H7 (cell line): Measurements from ENCODE around the gene CDKN2B-AS1. TPM values are rescaled to one million over a fixed set of nuclear protein-coding genes. Genes with fewer than 3 reads are reported as not detected.
"Not testable (repeated sequence)": the region's sequence is repeated elsewhere in the genome, so short reads cannot be mapped to it uniquely, and the experiment has no call there.

Experiments used
- DNase-seq: peaks from one replicate; pipeline ENCODE4 v3.0.0; 2012
- H3K27me3 ChIP-seq: 2 replicates; pipeline ENCODE4 v1.6.0; 2011; ENCODE audit warnings: mild to moderate bottlenecking, low read length; ENCODE audit not compliant: control insufficient read depth, insufficient read depth
- H3K36me3 ChIP-seq: replicated peaks from 2 replicates; pipeline ENCODE4 v1.5.1; 2011; ENCODE audit warnings: low read length; ENCODE audit not compliant: control insufficient read depth, insufficient read depth
- H3K4me3 ChIP-seq: 2 replicates; pipeline ENCODE4 v1.5.1; 2011; ENCODE audit warnings: low read depth, mild to moderate bottlenecking, control low read depth, low read length, moderate library complexity; ENCODE audit not compliant: insufficient read depth
- total RNA-seq: library from RNA; depleted of rRNA; stranded (reverse); fragments of >200 nt; shearing (Covaris generic); gene quantifications from 2 replicates; pipeline ENCODE4 v1.2.3, GENCODE V29; 2014

Gene CDKN2B-AS1
- total RNA-seq, 1 experiment from 2014 or later: not detected

GRCh38 chr9:22055090-22055489 is 60.5 kb downstream of the CDKN2B-AS1 start:
- no peak overlapping the region for H3K4me3 ChIP-seq
- H3K27me3 ChIP-seq: no peaks in the 10 kb centered on the region
- DNase-seq: no peak
- no peaks in the 10 kb centered on the region for H3K36me3 ChIP-seq

- Histone ChIP-seq H3K27me3 (no peaks in the 10 kb centered on the region), H3K4me3 (no peak overlapping the region), H3K36me3 (no peaks in the 10 kb centered on the region)
- DNase-seq: no peak
Measured at GRCh38 chr9:22056402-22056801, 61.8 kb downstream of the CDKN2B-AS1 start.

GRCh38 chr9:22057972-22058371 is 63.4 kb downstream of the CDKN2B-AS1 start:
- not testable (repeated sequence) for H3K4me3 ChIP-seq, H3K27me3 ChIP-seq, H3K36me3 ChIP-seq, DNase-seq

DNA sequence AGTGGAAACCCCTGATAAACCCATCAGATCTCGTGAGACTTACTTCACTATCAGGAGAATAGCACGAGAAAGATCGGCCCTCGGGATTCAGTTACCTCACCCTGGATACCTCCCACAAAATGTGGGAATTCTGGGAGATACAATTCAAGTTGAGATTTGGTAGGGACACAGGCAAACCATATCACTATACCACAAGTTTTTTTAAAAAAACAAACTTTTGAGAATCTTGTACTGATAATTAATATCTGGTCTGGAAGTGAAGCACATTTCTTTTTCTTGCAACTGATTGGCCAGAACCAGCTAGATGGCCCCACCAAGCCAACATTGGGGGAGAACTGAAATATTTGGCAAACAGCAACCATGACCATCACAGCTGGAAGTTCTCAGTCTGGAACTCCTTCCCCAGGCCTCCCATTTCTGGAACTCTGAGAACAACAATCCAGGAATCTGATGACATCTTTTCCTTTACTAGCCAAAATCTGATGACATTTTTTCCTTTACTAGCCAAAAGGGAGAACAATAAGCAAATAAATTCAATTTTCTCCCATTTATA is 66.3 kb downstream of the CDKN2B-AS1 start:
- no peak overlapping the region for H3K4me3 ChIP-seq
- DNase-seq: no peak
- H3K27me3 ChIP-seq: no peaks in the 10 kb centered on the region
- no peaks in the 10 kb centered on the region for H3K36me3 ChIP-seq

GRCh38 chr9:22064957-22065356 is 70.4 kb downstream of the CDKN2B-AS1 start:
- Histone ChIP-seq H3K4me3 (no peak overlapping the region), H3K36me3 (no peaks in the 10 kb centered on the region), H3K27me3 (no peaks in the 10 kb centered on the region)
- no peak for DNase-seq

- no peak for DNase-seq
- Histone ChIP-seq H3K36me3 (no peaks in the 10 kb centered on the region), H3K27me3 (no peaks in the 10 kb centered on the region), H3K4me3 (no peak overlapping the region)
Measured at GRCh38 chr9:22065431-22066200, 71.0 kb downstream of the CDKN2B-AS1 start.

GRCh38 chr9:22067196-22067595 is 72.6 kb downstream of the CDKN2B-AS1 start:
- DNase-seq: no peak
- Histone ChIP-seq H3K36me3 (no peaks in the 10 kb centered on the region), H3K27me3 (no peaks in the 10 kb centered on the region), H3K4me3 (no peak overlapping the region)

GRCh38 chr9:22068369-22068768 is 73.8 kb downstream of the CDKN2B-AS1 start:
- DNase-seq: no peak
- H3K36me3 ChIP-seq: no peaks in the 10 kb centered on the region
- H3K27me3 ChIP-seq: no peaks in the 10 kb centered on the region
- H3K4me3 ChIP-seq: no peak overlapping the region

DNA sequence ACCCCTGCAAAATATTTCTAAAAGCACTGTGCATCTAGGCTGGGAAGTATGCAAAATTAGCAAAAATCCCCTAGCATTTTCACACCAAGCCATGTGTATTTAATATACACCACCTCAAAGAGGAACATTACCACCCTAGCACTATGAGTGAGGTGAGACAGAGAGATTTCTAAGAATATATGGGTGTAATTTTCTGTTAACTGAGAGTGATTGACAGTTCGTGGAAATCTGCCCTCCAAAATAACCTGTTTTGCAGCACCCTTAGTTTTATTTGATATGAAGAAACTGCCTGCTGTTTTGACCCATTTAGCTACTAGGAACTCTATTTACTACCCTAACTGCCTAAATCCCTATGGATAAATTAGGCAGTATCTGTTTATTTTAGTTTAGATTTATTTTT is 78.8 kb downstream of the CDKN2B-AS1 start:
- Histone ChIP-seq H3K27me3 (no peaks in the 10 kb centered on the region), H3K36me3 (no peaks in the 10 kb centered on the region), H3K4me3 (no peak overlapping the region)
- no peak for DNase-seq

DNA sequence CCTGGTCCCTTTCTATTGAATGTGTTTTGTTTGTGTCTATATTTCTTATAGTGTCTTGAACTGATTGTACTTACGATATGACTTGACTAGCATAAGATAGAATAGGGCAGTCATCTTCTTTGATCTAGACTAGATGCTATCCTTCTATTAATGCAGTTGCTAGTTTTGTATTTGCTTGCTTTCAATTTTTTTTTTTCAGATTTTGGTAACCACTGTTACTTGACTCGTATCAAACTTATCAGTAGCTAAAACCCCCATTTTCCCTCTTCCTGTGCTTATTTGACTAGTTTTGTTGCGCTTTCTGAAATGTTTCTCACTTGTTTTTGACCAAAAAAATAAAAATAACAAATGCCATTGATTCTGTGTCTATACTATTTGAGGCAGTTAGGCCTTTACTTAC is 83.5 kb downstream of the CDKN2B-AS1 start:
- H3K27me3 ChIP-seq: no peaks in the 10 kb centered on the region
- DNase-seq: no peak
- no peak overlapping the region for H3K4me3 ChIP-seq
- H3K36me3 ChIP-seq: no peaks in the 10 kb centered on the region

DNA sequence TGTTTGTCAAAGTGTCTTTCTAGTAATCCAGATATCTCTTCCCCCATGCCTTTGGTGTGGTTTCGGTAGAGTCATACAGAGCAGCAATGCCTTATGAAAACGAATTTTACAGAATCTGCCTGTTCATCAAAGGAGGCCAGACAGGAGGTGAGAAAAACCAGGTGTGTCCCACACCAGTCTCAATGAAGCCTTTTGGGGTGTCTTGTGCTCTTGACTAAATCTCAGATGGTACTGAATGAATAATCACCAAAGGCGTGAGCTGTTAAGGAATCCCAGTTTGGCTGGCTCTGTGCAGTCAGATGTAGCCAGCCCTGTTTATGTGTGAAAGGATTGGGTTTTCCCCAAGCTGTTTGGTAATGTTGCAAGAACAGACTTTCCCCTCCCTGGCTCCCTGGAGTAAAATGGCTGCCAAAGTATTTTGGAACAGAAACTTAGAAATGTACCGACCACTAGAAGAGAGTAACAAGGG is 85.3 kb downstream of the CDKN2B-AS1 start:
- no peaks in the 10 kb centered on the region for H3K27me3 ChIP-seq
- no peak for DNase-seq
- H3K4me3 ChIP-seq: no peak overlapping the region
- no peaks in the 10 kb centered on the region for H3K36me3 ChIP-seq

GRCh38 chr9:22084336-22085035 is 89.9 kb downstream of the CDKN2B-AS1 start:
- no peaks in the 10 kb centered on the region for H3K36me3 ChIP-seq
- DNase-seq: no peak

DNA sequence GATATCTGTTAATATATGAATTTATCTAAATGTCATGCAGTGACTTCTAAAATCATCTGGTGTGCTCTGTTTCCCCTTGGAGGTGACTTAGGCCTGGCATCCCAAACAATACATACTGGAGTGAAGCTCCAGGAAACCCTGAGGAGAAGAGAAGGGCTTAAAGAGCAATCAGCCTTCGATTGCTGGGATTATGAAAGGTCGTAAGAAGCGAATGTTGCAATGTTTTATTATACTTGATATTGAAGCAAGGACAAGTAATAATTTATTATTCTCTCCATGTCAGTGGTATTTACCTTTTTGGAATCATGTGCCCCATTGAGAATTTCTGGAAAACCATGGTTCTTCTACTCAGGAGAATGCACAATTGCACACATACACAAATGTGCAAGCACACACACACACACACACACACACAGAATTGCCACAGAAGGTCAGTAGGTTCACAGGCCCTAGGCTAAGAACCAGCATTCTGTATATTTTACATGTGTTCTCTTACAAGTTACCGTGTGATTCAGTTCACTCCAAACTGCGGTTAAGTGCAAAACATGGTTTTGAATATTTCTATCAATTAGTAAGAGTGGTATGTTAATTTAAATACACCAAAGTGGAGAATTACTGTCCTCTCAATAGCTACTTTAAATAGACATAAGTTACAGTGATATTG is 93.6 kb downstream of the CDKN2B-AS1 start:
- no peak for DNase-seq
- Histone ChIP-seq H3K36me3 (no peaks in the 10 kb centered on the region), H3K27me3 (no peaks in the 10 kb centered on the region), H3K4me3 (no peak overlapping the region)

More at GRCh38 chr9:22084336-22085035, 89.9 kb downstream of the CDKN2B-AS1 start:
- Histone ChIP-seq H3K27me3 (no peaks in the 10 kb centered on the region), H3K4me3 (no peak overlapping the region)

- Histone ChIP-seq H3K36me3 (no peaks in the 10 kb centered on the region), H3K4me3 (no peak overlapping the region), H3K27me3 (no peaks in the 10 kb centered on the region)
- DNase-seq: no peak
Measured at GRCh38 chr9:22088717-22089061, 94.1 kb downstream of the CDKN2B-AS1 start.

DNA sequence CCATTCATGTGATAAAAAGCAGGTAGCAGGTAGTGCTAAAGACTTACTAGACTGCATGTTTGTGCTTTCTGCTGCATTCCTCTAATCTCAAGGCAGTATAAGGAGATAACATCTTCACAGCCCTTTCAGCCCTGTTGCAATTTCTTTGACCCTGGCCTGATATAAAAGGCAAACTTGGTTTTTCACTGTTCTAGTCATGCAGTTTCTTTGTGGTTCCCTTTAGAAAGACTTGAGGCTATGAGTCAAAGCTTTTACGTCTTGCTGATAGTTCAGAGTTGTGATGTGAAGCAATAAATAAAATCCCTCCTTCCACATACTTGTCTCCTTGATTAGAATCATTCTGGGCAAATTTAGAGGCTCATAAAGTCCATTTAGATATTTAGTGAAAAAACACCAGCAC is 103.1 kb downstream of the CDKN2B-AS1 start:
- no peak overlapping the region for H3K4me3 ChIP-seq
- no peaks in the 10 kb centered on the region for H3K27me3 ChIP-seq
- no peaks in the 10 kb centered on the region for H3K36me3 ChIP-seq
- DNase-seq: no peak
